Measurements from ENCODE around the gene HACE1.

GRCh38 chr6:104680539-104680938 lies 179.2 kb downstream of the HACE1 start:
- no peak for TF ChIP-seq CTCF (IDR thresholded peaks at IDR 0.05)
- TF ChIP-seq POLR2A (IDR thresholded peaks at IDR 0.05), result no peak
- no peak for TF ChIP-seq POLR2AphosphoS5 (IDR thresholded peaks at IDR 0.05; ENCODE audit: insufficient read depth in 1 of 2, low read depth in 1 of 2)
